Keratinocyte (primary cell): ENCODE measurements around the gene PPM1D. TPM values are rescaled to one million over a fixed set of nuclear protein-coding genes. Genes with fewer than 3 reads are reported as not detected.
"Not testable (repeated sequence)": the region's sequence is repeated elsewhere in the genome, so short reads cannot be mapped to it uniquely, and the experiment has no call there.

Experiments used
- DNase-seq: peaks from one replicate; pipeline ENCODE4 v3.0.0-alpha.2; 2011; ENCODE audit warnings: low read depth, missing footprints, low spot score
- FAIRE-seq: peaks from 2 replicates; lab custom pipeline; 2011; peaks lifted over from hg19 to GRCh38; lab: Jason Lieb, UNC
- H2AFZ ChIP-seq: 2 replicates; pipeline ENCODE4 v1.6.0; 2012; ENCODE audit warnings: low read length, control low read depth, inconsistent platforms; ENCODE audit not compliant: control insufficient read depth
- H3K27ac ChIP-seq: 2 replicates; pipeline ENCODE4 v1.5.1; 2011; ENCODE audit warnings: low read length; ENCODE audit not compliant: control insufficient read depth, insufficient read depth
- H3K27me3 ChIP-seq: 3 replicates; pipeline ENCODE4 v1.6.0; 2011; ENCODE audit warnings: low read length; ENCODE audit not compliant: control insufficient read depth, insufficient read depth; ENCODE audit errors: extremely low read depth
- H3K36me3 ChIP-seq, 2 experiments: 2 replicates in 1 of 2; 3 replicates in 1 of 2; pipeline ENCODE4 v1.5.1; 2011; ENCODE audit warnings: low read length in 2 of 2, mild to moderate bottlenecking in 1 of 2; ENCODE audit not compliant: control insufficient read depth in 2 of 2, insufficient read depth in 2 of 2; ENCODE audit errors: extremely low read depth in 1 of 2
- H3K4me1 ChIP-seq: 3 replicates; pipeline ENCODE4 v1.5.1; 2011; ENCODE audit warnings: low read length; ENCODE audit not compliant: control insufficient read depth, insufficient read depth; ENCODE audit errors: extremely low read depth
- H3K4me2 ChIP-seq: 3 replicates; pipeline ENCODE4 v1.6.0; 2011; ENCODE audit warnings: low read depth, low read length; ENCODE audit not compliant: control insufficient read depth, insufficient read depth; ENCODE audit errors: extremely low read depth
- H3K4me3 ChIP-seq, 3 experiments: fragments of 200-600 bp in 1 of 3; sonication (generic) in 1 of 3; 2 replicates in 2 of 3; 3 replicates in 1 of 3; pipeline ENCODE4 v1.5.1; 2011 to 2016; ENCODE audit warnings: low read length in 3 of 3, mild to moderate bottlenecking in 3 of 3, control low read depth in 2 of 3, inconsistent platforms in 1 of 3, low read depth in 1 of 3, mixed read lengths in 1 of 3, mixed run types in 1 of 3, moderate library complexity in 1 of 3; ENCODE audit not compliant: control insufficient read depth in 2 of 3, insufficient read depth in 2 of 3; ENCODE audit errors: extremely low read depth in 1 of 3
- H3K79me2 ChIP-seq: 2 replicates; pipeline ENCODE4 v1.6.0; 2012; ENCODE audit warnings: low read length; ENCODE audit not compliant: control insufficient read depth, insufficient read depth
- H3K9ac ChIP-seq: 3 replicates; pipeline ENCODE4 v1.6.0; 2011; ENCODE audit warnings: low read length; ENCODE audit not compliant: control insufficient read depth, insufficient read depth; ENCODE audit errors: extremely low read depth
- H3K9me1 ChIP-seq: 3 replicates; pipeline ENCODE4 v1.6.0; 2011; ENCODE audit warnings: low read length; ENCODE audit not compliant: control insufficient read depth, insufficient read depth; ENCODE audit errors: extremely low read depth
- H3K9me3 ChIP-seq: 2 replicates; pipeline ENCODE4 v1.5.1; 2012; ENCODE audit warnings: low read depth, low read length; ENCODE audit not compliant: control insufficient read depth
- H4K20me1 ChIP-seq: 3 replicates; pipeline ENCODE4 v1.6.0; 2011; ENCODE audit warnings: low read length; ENCODE audit not compliant: control insufficient read depth, insufficient read depth; ENCODE audit errors: extremely low read depth
- CTCF ChIP-seq, 3 experiments: IDR thresholded peaks in 1 of 3; conservative IDR thresholded peaks in 1 of 3; optimal IDR thresholded peaks in 1 of 3; 2 replicates in 2 of 3; 3 replicates in 1 of 3; pipeline versions ENCODE3 to v1.5.1; 2011; ENCODE audit warnings: low read length in 3 of 3, mild to moderate bottlenecking in 3 of 3, moderate library complexity in 2 of 3, control low read depth in 1 of 3, inconsistent platforms in 1 of 3; ENCODE audit not compliant: insufficient read depth in 2 of 3; ENCODE audit errors: extremely low read depth in 1 of 3
- EZH2 ChIP-seq: IDR thresholded peaks from one replicate; pipeline ENCODE4 v1.6.1; 2012; ENCODE audit warnings: inconsistent platforms, mild to moderate bottlenecking, low read length, moderate library complexity
- dilution Hi-C: fragments of 300-500 bp; cut with MboI; formaldehyde crosslinking; loops from one replicate; pipeline ENCODE4 v1.7.0; 2020; ENCODE audit warnings: low sequenced_read_pairs; ENCODE audit not compliant: extremely low pct_ligation_motif_present
- polyA plus RNA-seq, 5 experiments: library from polyadenylated mRNA; depleted of rRNA in 3 of 5; stranded (reverse) in 3 of 5; stranded (forward) in 1 of 5; unstranded in 1 of 5; fragments of >200 nt; gene quantifications; 1 replicate in 1 of 5; 2 replicates in 3 of 5; 3 replicates in 1 of 5; pipeline versions ENCODE4 v1.2.1 to v1.2.3, GENCODE V29; 2011 to 2012; ENCODE audit warnings: missing spikeins in 2 of 5, low read depth in 1 of 5, low replicate concordance in 1 of 5

Gene PPM1D
- polyA plus RNA-seq, 1 donor (not counting 4 experiments of a cell fraction or from before 2014, with no cell fraction given): 2.9 TPM

GRCh38 chr17:60602385-60602742 lies 2.4 kb downstream of the PPM1D start:
- no peak for FAIRE-seq

DNA sequence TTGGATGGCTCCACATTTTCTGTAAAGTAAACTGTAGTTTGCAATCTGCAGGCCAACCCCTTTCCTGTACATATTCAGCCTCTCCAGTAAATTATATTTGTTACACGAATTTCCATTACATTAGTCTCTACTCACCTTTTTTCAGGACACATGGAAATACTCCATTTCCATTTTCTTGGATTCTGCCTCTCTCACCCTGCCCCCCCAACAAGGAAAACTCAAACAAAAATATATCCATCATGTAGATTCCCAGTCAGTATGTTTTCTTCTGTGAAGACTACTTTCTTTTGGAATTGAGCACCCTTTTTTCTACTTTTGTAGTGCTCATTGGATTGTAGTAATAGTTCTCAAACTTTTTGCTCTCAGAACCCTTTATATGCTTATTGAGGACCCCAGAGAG lies 2.9 kb downstream of the PPM1D start:
- Histone ChIP-seq H3K79me2 (peaks cover 66% of the 10 kb centered on the region), H2AFZ (no peak overlapping the region), H3K4me2 (peak overlapping the region; percentile 93), H3K36me3 (no peaks in the 10 kb centered on the region), H3K4me1 (peaks cover 21% of the 10 kb centered on the region), H3K9me1 (no peaks in the 10 kb centered on the region), H3K9me3 (no peaks in the 10 kb centered on the region), H3K4me3 (peak overlapping the region in 1 of 3 experiments; percentile 91), H3K27me3 (no peaks in the 10 kb centered on the region), H4K20me1 (no peaks in the 10 kb centered on the region), H3K9ac (peak overlapping the region; percentile 92), H3K27ac (no peak overlapping the region)
- TF ChIP-seq EZH2: no peak
- no peak for TF ChIP-seq CTCF (optimal IDR thresholded peaks at IDR 0.05 in 1 of 3, IDR thresholded peaks at IDR 0.05 in 1 of 3, conservative IDR thresholded peaks at IDR 0.05 in 1 of 3; ENCODE audit: extremely low read depth in 1 of 3, insufficient read depth in 2 of 3, low read length in 3 of 3)
- no peak for FAIRE-seq
- DNase-seq: no peak
- dilution Hi-C loops: no loop called here

More at GRCh38 chr17:60602385-60602742, 2.4 kb downstream of the PPM1D start:
- TF ChIP-seq CTCF (optimal IDR thresholded peaks at IDR 0.05 in 1 of 3, IDR thresholded peaks at IDR 0.05 in 1 of 3, conservative IDR thresholded peaks at IDR 0.05 in 1 of 3; ENCODE audit: extremely low read depth in 1 of 3, insufficient read depth in 2 of 3, low read length in 3 of 3) (no peak), EZH2 (no peak)
- no peaks in the 10 kb centered on the region for H3K36me3 ChIP-seq
- H3K27me3 ChIP-seq: no peaks in the 10 kb centered on the region
- peaks cover 61% of the 10 kb centered on the region for H3K79me2 ChIP-seq
- dilution Hi-C loops: no loop called here
- peak overlapping the region; percentile 93 for H3K4me2 ChIP-seq
- no peaks in the 10 kb centered on the region for H3K9me1 ChIP-seq
- no peaks in the 10 kb centered on the region for H3K9me3 ChIP-seq
- H3K4me3 ChIP-seq: peak overlapping the region; percentile 91 to 99 (median 95)
- no peak for DNase-seq
- no peaks in the 10 kb centered on the region for H4K20me1 ChIP-seq
- H3K27ac ChIP-seq: peak overlapping the region; percentile 90
- peak overlapping the region; percentile 52 for H2AFZ ChIP-seq
- H3K9ac ChIP-seq: peak overlapping the region; percentile 92
- peaks cover 21% of the 10 kb centered on the region for H3K4me1 ChIP-seq

DNA sequence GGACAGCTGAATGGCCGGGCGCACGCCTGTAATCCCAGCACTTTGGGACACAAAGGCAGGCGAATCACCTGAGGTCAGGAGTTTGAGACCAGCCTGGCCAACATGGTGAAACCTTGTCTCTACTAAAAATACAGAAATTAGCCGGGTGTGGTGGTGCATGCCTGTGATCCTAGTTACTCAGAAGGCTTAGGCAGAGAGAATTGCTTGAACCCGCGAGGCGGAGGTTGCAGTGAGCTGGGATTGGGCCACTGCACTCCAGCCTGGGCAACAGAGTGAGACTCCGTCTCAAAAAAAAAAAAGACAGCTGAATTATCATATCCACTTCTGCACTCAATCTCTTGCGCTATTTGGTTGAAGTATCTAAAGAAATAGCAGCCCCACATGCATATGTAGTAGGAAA lies 3.5 kb downstream of the PPM1D start:
- Histone ChIP-seq H3K4me1 (peaks cover 21% of the 10 kb centered on the region), H3K79me2 (peaks cover 68% of the 10 kb centered on the region)
- H2AFZ ChIP-seq, H3K4me2 ChIP-seq, H3K4me3 ChIP-seq, FAIRE-seq, H3K36me3 ChIP-seq, DNase-seq, H3K9ac ChIP-seq, dilution Hi-C loops, H3K27me3 ChIP-seq, H4K20me1 ChIP-seq, H3K9me3 ChIP-seq, H3K9me1 ChIP-seq, H3K27ac ChIP-seq: not testable (repeated sequence)
